ENCODE data around the gene BOLA3.
A peak's percentile ranks its signal among the peaks of the same experiment; 100 is the strongest.

Gene BOLA3

DNA sequence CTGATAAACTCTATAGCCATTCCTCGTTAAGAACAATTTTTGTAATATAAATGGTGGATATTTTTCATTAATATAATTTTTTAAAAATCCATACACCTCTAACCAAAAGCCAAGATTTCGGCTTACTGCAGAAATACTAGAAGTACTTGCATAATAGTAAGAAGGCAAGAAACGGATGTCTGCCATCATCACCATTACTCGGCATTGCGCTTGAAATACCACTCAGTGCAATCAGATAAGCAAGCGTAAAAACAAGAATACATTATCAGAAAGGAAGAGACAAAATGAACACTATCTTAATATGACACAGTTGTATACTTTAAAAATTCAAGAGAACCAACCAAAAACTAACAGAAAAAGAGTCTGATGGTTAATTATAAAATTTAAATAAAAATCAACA, 15.2 kb upstream of the BOLA3 start:
- no peaks in the 10 kb centered on the region for H3K4me1 Mint-ChIP-seq
- H3K27ac Mint-ChIP-seq, result no peak overlapping the region
- H3K4me3 Mint-ChIP-seq, result no peak overlapping the region
- H3K36me3 Mint-ChIP-seq (ENCODE audit: low read depth), result peaks cover 81% of the 10 kb centered on the region
- peaks cover 5% of the 10 kb centered on the region for H3K9me3 Mint-ChIP-seq
- no peaks in the 10 kb centered on the region for H3K27me3 Mint-ChIP-seq (ENCODE audit: low read depth)
- no peak for TF ChIP-seq CTCF (IDR thresholded peaks at IDR 0.05; ENCODE audit: unreplicated experiment in 3 of 3)

DNA sequence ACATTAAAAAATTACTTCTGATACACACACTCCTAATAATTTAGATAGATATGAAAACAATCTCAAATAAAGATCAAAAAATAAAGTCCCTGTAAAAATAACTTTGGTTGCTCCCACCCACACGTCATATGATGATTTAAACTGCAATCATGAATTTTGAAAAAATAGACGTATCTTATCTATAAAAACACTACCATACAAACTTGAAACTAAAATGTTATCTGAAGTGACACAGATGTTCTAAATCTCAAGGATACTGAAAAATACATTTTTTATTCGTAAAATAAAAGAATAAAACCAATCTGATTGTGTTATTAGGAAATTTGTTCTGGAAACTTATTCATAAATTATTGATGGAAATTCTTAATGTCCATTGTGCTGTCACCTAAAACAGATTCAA, 8.1 kb upstream of the BOLA3 start:
- H3K27me3 Mint-ChIP-seq (ENCODE audit: low read depth), result no peaks in the 10 kb centered on the region
- no peak overlapping the region for H3K27ac Mint-ChIP-seq
- H3K4me3 Mint-ChIP-seq, result no peak overlapping the region
- H3K36me3 Mint-ChIP-seq (ENCODE audit: low read depth), result peaks cover 57% of the 10 kb centered on the region
- no peak for TF ChIP-seq CTCF (IDR thresholded peaks at IDR 0.05; ENCODE audit: unreplicated experiment in 3 of 3)
- no peaks in the 10 kb centered on the region for H3K9me3 Mint-ChIP-seq
- no peaks in the 10 kb centered on the region for H3K4me1 Mint-ChIP-seq

DNA sequence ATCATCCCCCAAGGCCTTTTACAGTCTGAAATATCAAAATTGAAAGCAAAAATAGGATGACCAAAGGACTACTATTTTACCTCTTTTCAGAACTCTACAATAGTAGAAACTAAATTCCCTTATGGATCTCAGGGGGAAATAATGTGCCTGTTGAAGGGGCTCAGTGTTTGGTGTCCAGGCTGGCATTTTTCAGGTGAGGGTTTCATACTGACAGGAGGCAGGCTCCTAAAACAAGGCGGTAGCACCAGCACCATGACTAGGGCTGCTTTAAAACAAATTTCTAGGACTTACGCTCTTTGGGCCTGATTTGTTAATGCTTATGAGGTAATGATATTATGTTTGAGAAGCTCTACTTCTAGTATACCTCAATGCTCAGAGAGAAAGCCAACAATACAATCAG, 5.2 kb upstream of the BOLA3 start:
- Mint-ChIP-seq H3K4me1 (no peaks in the 10 kb centered on the region), H3K27me3 (ENCODE audit: low read depth) (no peaks in the 10 kb centered on the region), H3K4me3 (no peak overlapping the region), H3K9me3 (no peaks in the 10 kb centered on the region), H3K36me3 (ENCODE audit: low read depth) (peaks cover 39% of the 10 kb centered on the region), H3K27ac (no peak overlapping the region)
- no peak for TF ChIP-seq CTCF (IDR thresholded peaks at IDR 0.05; ENCODE audit: unreplicated experiment in 3 of 3)

- H3K36me3 Mint-ChIP-seq (ENCODE audit: low read depth), result peaks cover 12% of the 10 kb centered on the region
- TF ChIP-seq CTCF (IDR thresholded peaks at IDR 0.05; ENCODE audit: unreplicated experiment in 3 of 3), result no peak
- H3K27me3 Mint-ChIP-seq (ENCODE audit: low read depth), result no peaks in the 10 kb centered on the region
- no peaks in the 10 kb centered on the region for H3K4me1 Mint-ChIP-seq
- no peak overlapping the region for H3K27ac Mint-ChIP-seq
- H3K4me3 Mint-ChIP-seq, result peak overlapping the region; percentile 62 to 79 (median 65)
- H3K9me3 Mint-ChIP-seq, result no peaks in the 10 kb centered on the region
Measured at GRCh38 chr2:74149570-74150319, 2.0 kb upstream of the BOLA3 start.

DNA sequence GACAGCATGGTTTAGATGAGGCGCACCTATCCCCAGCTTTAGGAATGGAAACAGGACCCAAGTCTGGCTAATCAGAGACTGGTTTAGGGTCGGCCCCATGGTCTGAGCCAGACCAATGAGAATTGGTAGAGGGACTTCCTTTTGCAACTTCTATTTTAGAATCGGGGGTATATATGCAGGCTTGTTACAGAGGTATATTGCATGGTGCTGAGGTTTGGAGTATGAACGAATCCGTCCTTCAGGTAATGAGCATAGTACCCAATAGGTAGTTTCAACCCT, 1.5 kb upstream of the BOLA3 start:
- H3K27me3 Mint-ChIP-seq (ENCODE audit: low read depth), result no peaks in the 10 kb centered on the region
- H3K27ac Mint-ChIP-seq, result no peak overlapping the region
- no peaks in the 10 kb centered on the region for H3K4me1 Mint-ChIP-seq
- H3K4me3 Mint-ChIP-seq, result no peak overlapping the region
- TF ChIP-seq CTCF (IDR thresholded peaks at IDR 0.05; ENCODE audit: unreplicated experiment in 3 of 3), result no peak
- H3K36me3 Mint-ChIP-seq (ENCODE audit: low read depth), result peaks cover 12% of the 10 kb centered on the region
- no peaks in the 10 kb centered on the region for H3K9me3 Mint-ChIP-seq

DNA sequence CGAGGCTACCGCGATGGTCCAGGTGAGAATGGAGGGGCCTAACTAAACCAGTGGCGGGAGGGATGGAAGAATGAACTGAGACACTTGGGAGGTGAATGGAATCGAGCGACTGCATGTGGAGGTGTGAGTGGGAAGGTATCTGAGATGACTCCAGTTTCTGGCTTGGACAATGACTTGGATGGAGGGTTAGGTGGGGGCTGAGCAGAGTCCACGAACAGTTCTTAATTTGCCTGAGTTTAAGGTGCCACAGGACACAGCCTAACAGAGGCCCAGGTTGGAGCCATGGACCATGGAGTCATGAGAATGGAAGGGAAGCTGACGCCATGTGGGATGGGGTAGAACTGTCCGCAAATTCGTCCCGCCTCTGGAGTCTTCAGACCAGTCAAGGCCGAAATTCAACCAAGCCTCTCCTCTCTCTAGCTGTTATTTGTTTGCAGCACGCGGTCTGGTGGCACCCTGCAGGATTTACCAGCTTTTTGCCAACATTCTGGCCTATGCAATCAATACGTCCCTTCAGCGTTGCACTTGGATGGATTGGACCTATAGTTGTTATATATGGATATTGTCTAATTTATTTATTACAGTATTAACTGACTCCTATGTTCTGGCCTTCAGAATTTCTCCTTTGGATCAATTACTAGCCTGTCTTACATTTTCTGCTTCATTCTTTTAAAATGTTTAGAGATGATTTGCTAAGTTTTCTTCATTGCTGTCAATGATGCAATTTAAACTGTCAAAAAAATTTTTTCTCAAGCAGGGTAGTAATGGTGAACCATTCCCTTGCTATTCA, 940 bp upstream of the BOLA3 start:
- Mint-ChIP-seq H3K36me3 (ENCODE audit: low read depth) (peaks cover 11% of the 10 kb centered on the region), H3K4me3 (no peak overlapping the region), H3K4me1 (no peaks in the 10 kb centered on the region), H3K27me3 (ENCODE audit: low read depth) (no peaks in the 10 kb centered on the region), H3K9me3 (no peaks in the 10 kb centered on the region), H3K27ac (no peak overlapping the region)
- no peak for TF ChIP-seq CTCF (IDR thresholded peaks at IDR 0.05; ENCODE audit: unreplicated experiment in 3 of 3)

Data from nephron (organoid).